Stimulated activated CD8-positive, alpha-beta memory T cell treated with anti-CD3 and anti-CD28 coated beads, Interleukin-12 subunit alpha, Interleukin-12 subunit beta, amount 100 ng/mL, for 24 hours (primary cell): ENCODE results near the gene FAAH.

ENCODE experiments used
- DNase-seq: peaks from one replicate; pipeline ENCODE4 v3.0.0-alpha.2; 2020; ENCODE audit errors: extremely low read depth

FAAH gene

GRCh38 chr1:46401154-46401913, 7.2 kb downstream of the FAAH start:
- DNase-seq, result no peak

DNA sequence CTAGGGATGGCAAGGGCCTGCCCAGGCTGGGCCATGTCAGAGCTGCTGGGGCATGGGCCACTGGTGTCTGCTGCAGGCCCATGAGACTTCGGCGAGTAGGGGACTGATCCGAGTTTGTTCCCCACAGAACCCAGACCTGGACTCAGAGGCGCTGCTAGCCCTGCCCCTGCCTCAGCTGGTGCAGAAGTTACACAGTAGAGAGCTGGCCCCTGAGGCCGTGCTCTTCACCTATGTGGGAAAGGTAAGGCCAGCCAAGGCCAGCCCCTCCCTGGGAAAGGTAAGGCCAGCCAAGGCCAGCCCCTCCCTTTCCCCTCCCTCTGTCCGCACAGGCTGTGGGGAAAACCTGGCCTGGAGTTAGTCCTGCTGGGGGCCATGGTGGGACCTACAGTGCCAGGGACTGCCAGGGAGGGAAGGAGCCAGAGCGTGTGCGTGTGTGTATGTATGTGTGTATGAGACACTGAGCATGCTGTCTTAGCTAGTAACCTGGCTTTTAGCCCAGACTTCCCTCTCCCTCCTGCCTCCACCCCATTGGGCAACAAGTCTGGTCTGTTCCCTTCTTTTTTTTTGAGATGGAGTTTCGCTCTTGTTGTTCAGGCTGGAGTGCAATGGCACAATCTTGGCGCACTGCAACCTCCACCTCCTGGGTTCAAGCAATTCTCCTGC, 8.0 kb downstream of the FAAH start:
- DNase-seq, result no peak

DNA sequence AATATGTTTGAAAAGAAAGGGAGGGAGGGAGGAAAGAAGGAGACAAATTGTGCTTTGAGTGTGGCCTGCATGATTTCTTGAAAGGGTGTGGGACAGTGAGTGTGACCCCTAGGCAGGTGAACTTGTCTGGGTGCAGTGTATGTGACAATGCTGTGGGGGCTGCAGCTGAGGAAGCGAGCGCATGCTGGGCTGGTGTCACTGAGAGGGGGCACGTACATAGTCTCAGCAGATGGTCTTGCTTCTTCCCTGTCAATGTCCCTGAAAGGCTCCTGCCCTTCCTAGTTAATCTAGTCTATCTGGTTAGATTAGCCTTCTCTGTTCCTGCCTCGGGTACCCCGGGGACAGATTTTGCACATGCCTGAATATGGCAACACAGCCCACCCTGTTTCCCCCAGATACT, 9.8 kb downstream of the FAAH start:
- no peak for DNase-seq

DNA sequence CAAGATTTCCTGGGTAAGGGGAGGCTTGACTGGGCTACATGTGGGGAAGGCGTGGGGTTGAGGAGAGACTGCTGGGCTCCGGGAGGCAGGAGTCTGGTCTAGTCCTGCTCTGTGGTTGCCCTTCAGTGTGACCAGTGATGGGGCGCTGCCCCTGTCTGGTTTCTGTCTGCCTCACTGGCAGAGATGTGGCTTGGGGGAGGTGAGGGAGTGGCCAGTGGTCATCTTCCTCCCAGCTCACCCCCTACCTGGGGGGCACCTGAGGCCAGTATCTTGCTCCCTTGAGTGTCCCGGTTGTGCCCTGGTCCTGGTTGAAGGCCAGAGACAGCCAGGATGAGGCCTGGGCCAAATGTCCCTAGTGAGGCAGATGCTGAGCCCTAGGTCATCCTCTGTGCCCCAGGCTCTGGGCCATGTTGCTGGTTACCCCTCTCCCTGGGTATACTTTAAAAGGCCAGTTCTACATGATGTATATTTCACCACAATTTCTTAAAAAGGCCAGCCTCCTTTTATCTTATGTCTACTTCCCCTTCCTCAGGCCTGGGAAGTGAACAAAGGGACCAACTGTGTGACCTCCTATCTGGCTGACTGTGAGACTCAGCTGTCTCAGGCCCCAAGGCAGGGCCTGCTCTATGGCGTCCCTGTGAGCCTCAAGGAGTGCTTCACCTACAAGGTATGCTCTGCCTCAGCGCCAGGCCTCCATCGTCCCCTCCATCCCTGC, 10.5 kb downstream of the FAAH start:
- DNase-seq, result no peak

DNA sequence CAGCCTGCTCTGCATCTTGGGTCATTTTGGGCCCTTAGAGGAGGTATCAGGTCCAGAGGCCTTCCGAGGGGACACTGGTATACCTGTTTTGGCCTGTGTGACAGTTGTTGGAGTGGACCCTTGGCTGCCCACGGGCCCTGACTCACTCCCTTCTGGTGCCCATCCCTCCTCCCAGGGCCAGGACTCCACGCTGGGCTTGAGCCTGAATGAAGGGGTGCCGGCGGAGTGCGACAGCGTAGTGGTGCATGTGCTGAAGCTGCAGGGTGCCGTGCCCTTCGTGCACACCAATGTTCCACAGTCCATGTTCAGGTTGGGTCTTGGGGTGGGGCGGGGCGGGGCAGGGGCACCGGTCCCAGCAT, 11.1 kb downstream of the FAAH start:
- no peak for DNase-seq

DNA sequence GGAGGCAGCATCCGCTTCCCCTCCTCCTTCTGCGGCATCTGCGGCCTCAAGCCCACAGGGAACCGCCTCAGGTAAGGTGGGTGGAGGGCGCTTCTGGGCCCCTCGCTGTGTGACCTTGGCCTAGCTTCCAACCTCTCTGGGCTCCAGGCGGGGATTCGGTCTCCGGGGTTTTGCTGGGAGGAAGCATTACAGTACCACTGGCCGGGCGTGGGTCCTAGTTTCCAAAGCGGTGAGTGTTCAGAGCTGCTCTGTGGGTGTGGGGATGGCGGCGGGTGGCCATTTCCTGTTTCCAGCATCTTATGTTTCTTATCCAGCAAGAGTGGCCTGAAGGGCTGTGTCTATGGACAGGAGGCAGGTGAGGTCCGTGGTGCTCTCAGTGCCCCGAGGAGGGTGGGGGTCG, 11.6 kb downstream of the FAAH start:
- no peak for DNase-seq

DNA sequence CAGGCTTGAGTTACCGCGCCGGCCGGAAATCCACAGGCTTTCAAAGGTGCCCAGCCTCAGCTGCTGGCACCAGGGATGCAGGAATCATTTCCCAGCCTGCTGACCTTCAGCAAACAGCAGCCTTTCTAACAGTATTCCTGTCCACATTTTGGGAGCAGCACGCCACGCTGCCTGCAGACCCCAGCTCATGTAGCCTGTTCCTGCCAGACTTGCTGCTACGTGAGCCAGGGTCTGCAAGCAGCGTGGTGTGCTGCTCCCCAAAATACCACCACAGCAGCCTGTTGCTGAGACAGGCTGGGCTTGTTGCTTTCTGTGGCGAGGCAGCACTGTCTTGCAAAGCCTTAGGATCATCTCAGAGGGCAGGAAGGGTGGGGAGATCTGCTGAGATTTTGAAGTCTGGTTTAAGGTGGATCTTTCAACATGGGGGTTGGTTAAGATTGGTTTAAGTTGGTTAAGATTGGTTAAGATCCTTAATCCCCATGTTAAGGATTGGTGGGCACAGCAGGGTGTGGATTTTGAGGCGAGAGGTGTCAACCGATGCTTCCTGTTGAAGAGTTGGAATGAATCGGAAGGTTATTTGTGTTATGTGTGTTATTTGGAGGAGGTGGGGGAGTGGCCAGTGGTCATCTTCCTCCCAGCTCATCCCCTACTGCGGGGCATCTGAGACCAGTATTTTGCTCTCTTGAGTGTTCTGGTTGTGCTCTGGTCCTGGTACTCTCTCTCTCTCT, 12.9 kb downstream of the FAAH start:
- DNase-seq, result no peak

DNA sequence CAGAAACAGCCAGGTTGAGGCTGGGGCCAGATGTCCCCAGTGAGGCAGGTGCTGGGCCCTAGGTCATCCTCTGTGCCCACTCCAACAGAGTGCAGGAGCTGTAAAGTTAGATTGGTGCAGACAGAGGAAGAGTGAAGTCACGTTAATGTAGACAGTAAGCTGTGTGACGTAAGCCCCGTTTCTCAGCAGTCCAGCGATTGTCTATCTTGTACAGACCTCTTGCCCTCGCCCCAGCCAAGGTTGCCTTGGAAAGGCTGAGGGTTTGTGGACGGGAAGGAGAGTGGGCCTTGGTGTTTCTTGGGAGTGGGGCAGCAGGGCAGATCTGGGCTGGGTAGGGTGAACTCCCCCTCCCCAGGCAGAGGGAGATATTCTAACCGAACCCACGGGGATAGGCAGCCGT, 13.5 kb downstream of the FAAH start:
- no peak for DNase-seq

DNA sequence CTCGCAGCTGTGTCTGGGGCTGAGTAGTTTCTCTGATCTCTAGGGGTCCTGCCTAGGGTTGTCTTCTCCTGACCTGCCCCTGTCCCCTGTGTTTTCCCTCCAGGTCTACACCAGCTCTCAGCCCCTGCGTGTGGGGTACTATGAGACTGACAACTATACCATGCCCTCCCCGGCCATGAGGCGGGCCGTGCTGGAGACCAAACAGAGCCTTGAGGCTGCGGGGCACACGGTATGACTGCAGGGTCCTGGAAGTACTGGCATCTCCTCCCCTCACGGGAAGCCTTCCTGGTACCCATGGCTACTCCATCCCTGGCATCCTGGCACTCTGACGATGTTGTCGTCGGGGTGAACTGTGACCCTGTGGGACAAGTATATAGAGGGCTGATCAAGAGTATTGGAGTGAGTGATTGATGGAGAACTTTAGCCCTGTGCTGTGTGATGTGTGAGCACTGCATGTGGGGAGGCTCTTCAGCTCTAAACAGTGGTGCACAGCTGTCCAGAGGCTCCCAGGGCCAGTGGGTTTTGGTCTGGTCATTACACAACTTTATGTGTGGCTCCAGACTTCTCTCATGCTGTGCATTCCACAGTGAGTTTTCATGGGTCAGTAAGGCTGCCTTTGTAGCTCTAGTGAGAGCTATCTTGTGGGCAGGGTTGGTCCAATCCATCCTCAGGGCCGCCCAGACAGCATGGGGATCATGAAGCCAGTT, 14.4 kb downstream of the FAAH start:
- DNase-seq, result no peak

DNA sequence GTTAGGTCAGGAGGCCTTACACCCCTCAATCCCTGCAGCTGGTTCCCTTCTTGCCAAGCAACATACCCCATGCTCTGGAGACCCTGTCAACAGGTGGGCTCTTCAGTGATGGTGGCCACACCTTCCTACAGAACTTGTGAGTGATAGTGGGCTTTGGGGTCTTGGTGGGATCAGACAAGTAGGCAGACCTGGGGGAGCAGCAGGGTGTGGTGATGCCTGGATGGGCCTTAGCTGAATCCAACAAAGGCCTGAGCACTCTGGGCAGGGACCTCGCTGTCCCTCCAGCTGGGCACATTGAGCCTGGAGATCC, 14.9 kb downstream of the FAAH start:
- no peak for DNase-seq

GRCh38 chr1:46410156-46411009, 16.3 kb downstream of the FAAH start:
- DNase-seq, result no peak

GRCh38 chr1:46411010-46411405, 16.9 kb downstream of the FAAH start:
- DNase-seq, result no peak

- DNase-seq, result no peak
Measured at GRCh38 chr1:46411601-46412341, 17.7 kb downstream of the FAAH start.

GRCh38 chr1:46412893-46413595, 18.9 kb downstream of the FAAH start:
- DNase-seq, result no peak

GRCh38 chr1:46413596-46413985, 19.5 kb downstream of the FAAH start:
- DNase-seq, result no peak

DNA sequence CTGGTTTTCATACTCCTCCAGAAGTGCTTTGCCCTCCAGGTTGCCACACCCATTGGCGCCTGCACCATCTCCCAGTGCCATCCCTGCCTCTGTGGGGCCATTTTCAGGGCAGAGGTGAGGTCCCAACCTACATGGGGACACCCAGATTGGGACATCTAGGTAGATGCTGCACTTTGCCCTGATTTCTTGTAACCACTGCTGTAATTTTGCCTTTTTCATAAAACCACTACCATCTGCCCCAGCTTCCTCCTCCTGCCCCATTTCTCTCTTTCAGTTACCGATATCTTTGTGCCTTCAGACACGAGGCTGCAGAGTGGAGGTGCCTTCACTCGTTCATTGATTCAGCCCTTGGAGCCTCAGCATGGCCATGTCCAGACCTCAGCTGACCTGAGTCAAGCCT, 21.4 kb downstream of the FAAH start:
- no peak for DNase-seq

DNA sequence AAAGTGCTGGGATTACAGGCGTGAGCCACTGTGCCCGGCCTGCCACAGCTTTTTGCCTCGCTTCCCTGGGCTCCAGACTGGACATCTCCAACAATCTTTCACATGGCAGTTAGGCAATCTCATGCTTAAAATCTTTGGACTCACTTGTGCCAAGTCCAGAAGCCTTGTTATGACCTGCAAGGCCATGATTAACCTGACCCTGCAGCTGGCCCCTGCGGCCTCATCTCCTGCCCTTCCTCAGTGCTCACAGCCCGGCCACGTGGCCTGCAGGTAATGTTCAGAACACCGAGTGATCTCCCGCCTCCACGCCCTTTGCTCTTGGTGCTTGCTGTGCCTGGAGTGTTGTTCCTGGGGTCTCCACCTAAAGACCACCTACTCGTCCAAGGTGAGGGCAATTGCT, 24.9 kb downstream of the FAAH start:
- no peak for DNase-seq

DNA sequence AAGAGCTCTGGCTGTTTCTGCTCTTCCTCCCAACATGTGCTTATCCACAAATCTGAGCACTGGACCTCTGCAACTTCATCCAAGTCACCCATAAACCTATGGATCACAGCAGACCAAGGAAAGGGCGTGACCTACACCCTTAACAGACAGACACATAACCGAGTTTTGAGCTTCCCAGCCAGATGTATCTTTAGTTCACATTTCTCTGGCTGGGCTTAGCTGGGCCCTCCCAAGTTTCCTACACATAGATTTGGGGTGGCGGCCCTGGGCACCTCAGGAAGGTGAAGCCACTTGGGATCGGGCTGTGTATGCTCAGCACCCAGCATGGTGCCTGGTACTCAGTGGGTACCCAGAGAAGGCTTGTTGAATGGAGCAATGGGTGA, 26.4 kb downstream of the FAAH start:
- DNase-seq, result no peak

DNA sequence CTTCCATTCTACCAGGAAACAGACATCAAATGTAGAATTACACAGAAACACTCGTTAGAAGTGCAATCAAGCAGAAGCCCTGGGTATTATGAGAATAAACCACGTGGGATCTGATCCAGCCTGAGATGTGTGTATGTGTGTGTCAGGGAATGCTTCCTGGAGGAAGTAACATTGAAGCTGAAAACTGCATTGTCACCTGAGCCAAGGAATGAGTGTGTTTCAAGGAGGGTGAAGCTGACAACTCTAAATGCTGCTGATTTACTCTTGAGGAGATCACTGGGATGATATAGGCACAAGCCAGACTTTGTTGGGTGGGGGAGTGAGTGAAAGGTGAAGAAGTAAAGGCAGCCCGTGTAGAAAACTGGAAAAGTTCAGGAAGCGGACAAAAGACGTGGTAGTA, 27.6 kb downstream of the FAAH start:
- DNase-seq, result no peak
